ENCODE results near the gene DNAJB1.
"Not testable (repeated sequence)": the region's sequence is repeated elsewhere in the genome, so short reads cannot be mapped to it uniquely, and the experiment has no call there.

The DNAJB1 gene

DNA sequence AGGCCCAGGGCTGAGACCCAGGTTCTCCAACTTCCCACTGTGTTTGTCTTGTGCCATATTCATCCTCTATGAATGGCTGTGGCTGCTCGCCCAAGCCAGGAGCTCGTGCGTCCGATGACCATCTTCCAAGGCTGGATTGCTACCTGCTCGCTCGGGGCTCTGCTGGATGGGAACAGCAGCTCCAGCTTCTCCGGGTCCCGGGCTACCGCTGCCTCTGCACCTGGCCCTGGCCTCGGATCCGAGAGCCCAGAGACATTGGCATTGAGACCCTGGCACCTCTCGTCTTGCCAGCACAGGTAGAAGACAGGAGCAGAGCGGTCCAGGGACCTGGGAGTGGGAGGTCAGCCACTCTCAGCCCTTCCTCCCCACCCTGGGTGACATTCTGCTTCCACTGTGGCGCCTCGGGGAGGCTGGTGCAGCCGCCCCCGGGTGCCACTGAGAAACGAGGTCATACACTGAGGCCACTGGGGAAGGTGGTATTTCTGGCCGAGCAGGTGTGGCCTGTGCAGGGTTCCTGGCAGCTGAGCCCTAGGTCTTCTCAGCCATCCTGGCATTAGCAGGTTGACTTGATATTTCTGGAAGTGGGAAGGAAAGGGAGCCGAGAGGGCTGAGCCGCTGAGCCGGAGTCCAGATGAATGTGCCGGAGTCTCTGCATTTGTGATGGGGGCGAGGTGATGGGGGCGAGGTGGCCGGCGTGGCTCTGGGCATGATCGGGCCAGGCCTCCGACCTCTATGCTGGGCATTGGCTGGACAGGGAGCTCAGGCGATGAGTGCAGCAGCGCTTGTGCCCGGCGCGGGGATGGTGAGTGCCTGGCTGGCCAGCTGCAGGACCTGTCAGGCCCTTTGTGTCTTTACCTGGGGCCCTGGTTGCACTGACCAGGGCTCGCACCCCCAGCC lies 35.1 kb upstream of the DNAJB1 start:
- Histone ChIP-seq H3K36me3 (ENCODE audit: control insufficient read depth, low read length) (peaks cover 13% of the 10 kb centered on the region; the same call in 1 of the 2 replicates), H3K4me3 (ENCODE audit: low read length) (no peak overlapping the region), H3K27ac (ENCODE audit: low read depth, low read length) (no peak overlapping the region)

GRCh38 chr19:14552006-14552360 lies 33.8 kb upstream of the DNAJB1 start:
- H3K27me3 ChIP-seq (ENCODE audit: control insufficient read depth, low read length); H3F3A ChIP-seq (ENCODE audit: control insufficient read depth, insufficient read depth); H3K4me3 ChIP-seq (ENCODE audit: low read length); H3K27ac ChIP-seq (ENCODE audit: low read depth, low read length); H3K9me3 ChIP-seq (ENCODE audit: control insufficient read depth, insufficient read depth, low read length); H3K9me2 ChIP-seq (replicated peaks; ENCODE audit: control insufficient read depth, low read length); H3K4me2 ChIP-seq (ENCODE audit: low read length): not testable (repeated sequence)
- H4K20me1 ChIP-seq (ENCODE audit: control insufficient read depth, insufficient read depth, low read depth, low read length) = peaks cover 11% of the 10 kb centered on the region; the same call in 1 of the 2 replicates
- H3K79me2 ChIP-seq (ENCODE audit: control insufficient read depth, low read length) = peaks cover 60% of the 10 kb centered on the region
- peaks cover 13% of the 10 kb centered on the region; the same call in 1 of the 2 replicates for H3K36me3 ChIP-seq (ENCODE audit: control insufficient read depth, low read length)
- H3K4me1 ChIP-seq (ENCODE audit: control insufficient read depth, low read length) = peaks cover 31% of the 10 kb centered on the region

More for the DNA sequence above, 35.1 kb upstream of the DNAJB1 start:
- no peaks in the 10 kb centered on the region for H3F3A ChIP-seq (ENCODE audit: control insufficient read depth, insufficient read depth)
- no peaks in the 10 kb centered on the region for H3K27me3 ChIP-seq (ENCODE audit: control insufficient read depth, low read length)
- H3K4me2 ChIP-seq (ENCODE audit: low read length) = no peak overlapping the region
- peaks cover 33% of the 10 kb centered on the region for H3K4me1 ChIP-seq (ENCODE audit: control insufficient read depth, low read length)
- peaks cover 11% of the 10 kb centered on the region; the same call in 1 of the 2 replicates for H4K20me1 ChIP-seq (ENCODE audit: control insufficient read depth, insufficient read depth, low read depth, low read length)
- TF ChIP-seq, protein P1, sequence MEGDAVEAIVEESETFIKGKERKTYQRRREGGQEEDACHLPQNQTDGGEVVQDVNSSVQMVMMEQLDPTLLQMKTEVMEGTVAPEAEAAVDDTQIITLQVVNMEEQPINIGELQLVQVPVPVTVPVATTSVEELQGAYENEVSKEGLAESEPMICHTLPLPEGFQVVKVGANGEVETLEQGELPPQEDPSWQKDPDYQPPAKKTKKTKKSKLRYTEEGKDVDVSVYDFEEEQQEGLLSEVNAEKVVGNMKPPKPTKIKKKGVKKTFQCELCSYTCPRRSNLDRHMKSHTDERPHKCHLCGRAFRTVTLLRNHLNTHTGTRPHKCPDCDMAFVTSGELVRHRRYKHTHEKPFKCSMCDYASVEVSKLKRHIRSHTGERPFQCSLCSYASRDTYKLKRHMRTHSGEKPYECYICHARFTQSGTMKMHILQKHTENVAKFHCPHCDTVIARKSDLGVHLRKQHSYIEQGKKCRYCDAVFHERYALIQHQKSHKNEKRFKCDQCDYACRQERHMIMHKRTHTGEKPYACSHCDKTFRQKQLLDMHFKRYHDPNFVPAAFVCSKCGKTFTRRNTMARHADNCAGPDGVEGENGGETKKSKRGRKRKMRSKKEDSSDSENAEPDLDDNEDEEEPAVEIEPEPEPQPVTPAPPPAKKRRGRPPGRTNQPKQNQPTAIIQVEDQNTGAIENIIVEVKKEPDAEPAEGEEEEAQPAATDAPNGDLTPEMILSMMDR (IDR thresholded peaks at IDR 0.05; ENCODE audit: low read depth, low read length, poor library complexity, severe bottlenecking) = no peak
- peaks cover 62% of the 10 kb centered on the region for H3K79me2 ChIP-seq (ENCODE audit: control insufficient read depth, low read length)
- H3K9me2 ChIP-seq (replicated peaks; ENCODE audit: control insufficient read depth, low read length) = no peaks in the 10 kb centered on the region
- H3K9me3 ChIP-seq (ENCODE audit: control insufficient read depth, insufficient read depth, low read length) = no peaks in the 10 kb centered on the region

GRCh38 chr19:14551134-14552005 lies 33.2 kb upstream of the DNAJB1 start:
- H3K4me3 ChIP-seq (ENCODE audit: low read length); H3K9me2 ChIP-seq (replicated peaks; ENCODE audit: control insufficient read depth, low read length); H3K9me3 ChIP-seq (ENCODE audit: control insufficient read depth, insufficient read depth, low read length); H3F3A ChIP-seq (ENCODE audit: control insufficient read depth, insufficient read depth); H3K27me3 ChIP-seq (ENCODE audit: control insufficient read depth, low read length): not testable (repeated sequence)
- Histone ChIP-seq H3K4me2 (ENCODE audit: low read length) (peak overlapping the region; percentile 27; the same call in 1 of the 2 replicates), H3K4me1 (ENCODE audit: control insufficient read depth, low read length) (peaks cover 26% of the 10 kb centered on the region), H3K79me2 (ENCODE audit: control insufficient read depth, low read length) (peaks cover 59% of the 10 kb centered on the region), H3K36me3 (ENCODE audit: control insufficient read depth, low read length) (peaks cover 13% of the 10 kb centered on the region; the same call in 1 of the 2 replicates), H3K27ac (ENCODE audit: low read depth, low read length) (peak overlapping the region; percentile 14; the same call in 1 of the 2 replicates), H4K20me1 (ENCODE audit: control insufficient read depth, insufficient read depth, low read depth, low read length) (peaks cover 11% of the 10 kb centered on the region; the same call in 1 of the 2 replicates)
- TF ChIP-seq, protein P1 (IDR thresholded peaks at IDR 0.05; ENCODE audit: low read depth, low read length, poor library complexity, severe bottlenecking) = peak; percentile 62

Measured in DOHH2 (cell line).